GM12878 (cell line): ENCODE results near the gene HECTD4. TPM values are rescaled to one million over a fixed set of nuclear protein-coding genes. Genes with fewer than 3 reads are reported as not detected.

Experiments used
- BCL11A ChIP-seq: IDR thresholded peaks from 2 replicates; pipeline ENCODE4 v1.6.1; 2011; ENCODE audit warnings: low read depth, low read length
- CEBPZ ChIP-seq: fragments of 150-350 bp; IDR thresholded peaks from 2 replicates; pipeline ENCODE4 v1.6.1; 2016; ENCODE audit warnings: low read depth, low read length
- IRF5 ChIP-seq: fragments of 450-650 bp; IDR thresholded peaks from 2 replicates; pipeline ENCODE4 v1.6.1; 2017; ENCODE audit warnings: borderline replicate concordance
- KDM1A ChIP-seq: fragments of 200-600 bp; sonication (generic); IDR thresholded peaks from 2 replicates; pipeline ENCODE4 v1.6.1; 2016; ENCODE audit warnings: borderline replicate concordance
- MLLT1 ChIP-seq: fragments of 450-650 bp; IDR thresholded peaks from 2 replicates; pipeline ENCODE4 v1.6.1; 2016; ENCODE audit warnings: mild to moderate bottlenecking
- NFYB ChIP-seq: IDR thresholded peaks from 2 replicates; pipeline ENCODE4 v1.6.1; 2011; ENCODE audit warnings: low read depth, mild to moderate bottlenecking, low read length, improper control_type of control experiment, moderate library complexity; ENCODE audit not compliant: insufficient read depth
- NR2C2 ChIP-seq: IDR thresholded peaks from 2 replicates; pipeline ENCODE4 v1.6.1; 2011; ENCODE audit warnings: borderline replicate concordance, low read depth; ENCODE audit not compliant: control insufficient read depth, insufficient read length
- PKNOX1 ChIP-seq: fragments of 450-650 bp; IDR thresholded peaks from 2 replicates; pipeline ENCODE4 v1.6.1; 2016; ENCODE audit warnings: mild to moderate bottlenecking
- POU2F2 ChIP-seq: IDR thresholded peaks from 3 replicates; pipeline ENCODE4 v1.6.1; 2011; ENCODE audit warnings: low read depth, mild to moderate bottlenecking, low read length, borderline replicate concordance
- TARDBP ChIP-seq: IDR thresholded peaks from 2 replicates; pipeline ENCODE4 v1.6.1; 2016; ENCODE audit warnings: borderline replicate concordance
- ZNF592 ChIP-seq: fragments of 450-650 bp; IDR thresholded peaks from 2 replicates; pipeline ENCODE4 v1.6.1; 2017; ENCODE audit warnings: mild to moderate bottlenecking, moderate library complexity
- ZSCAN29 ChIP-seq: fragments of 450-650 bp; IDR thresholded peaks from 2 replicates; pipeline ENCODE4 v1.6.1; 2017; ENCODE audit warnings: mild to moderate bottlenecking, moderate library complexity
- polyA plus RNA-seq, 11 experiments: library from polyadenylated mRNA; depleted of rRNA in 4 of 11; unstranded in 6 of 11; stranded (reverse) in 5 of 11; fragments of >200 nt; fragmentation: Nextera tagmentation in 4 of 11; fragmentation: Illumina TruSeq in 1 of 11; extraction: Ambion mirVana in 4 of 11; extraction: Trizol in 1 of 11; gene quantifications; 1 replicate in 1 of 11; 2 replicates in 10 of 11; pipeline versions ENCODE4 v1.2.1 to v1.2.3, GENCODE V29; 2011 to 2016; ENCODE audit warnings: inconsistent platforms in 2 of 11, missing spikeins in 2 of 11, low read depth in 1 of 11
- total RNA-seq, 4 experiments: library from RNA; depleted of rRNA in 3 of 4; stranded (reverse); fragments of >200 nt in 3 of 4; fragmentation: Illumina TruSeq in 1 of 4; extraction: Trizol in 1 of 4; gene quantifications; 2 replicates each; pipeline versions ENCODE4 v1.2.1 to v1.2.3, GENCODE V29; 2013 to 2021

Gene HECTD4
- total and polyA plus RNA-seq, 10 of the 15 experiments (the other 5 are each of a cell fraction or from before 2014, with no cell fraction given) = 5.8 to 43.9 (median 17.9) TPM

GRCh38 chr12:112382866-112383265 is 635 bp upstream of the HECTD4 start (continued):
- no peak for TF ChIP-seq MLLT1
- no peak for TF ChIP-seq ZNF592
- TF ChIP-seq NR2C2 = no peak
- TF ChIP-seq POU2F2 = no peak
- no peak for TF ChIP-seq CEBPZ
- no peak for TF ChIP-seq KDM1A
- no peak for TF ChIP-seq TARDBP
- TF ChIP-seq BCL11A = no peak
- no peak for TF ChIP-seq NFYB
- TF ChIP-seq IRF5 = no peak
- no peak for TF ChIP-seq PKNOX1
- TF ChIP-seq ZSCAN29 = no peak
